ENCODE data around the gene PHF10.
A peak's percentile ranks its signal among the peaks of the same experiment; 100 is the strongest.
"Not testable (repeated sequence)": the region's sequence is repeated elsewhere in the genome, so short reads cannot be mapped to it uniquely, and the experiment has no call there.

Gene PHF10

DNA sequence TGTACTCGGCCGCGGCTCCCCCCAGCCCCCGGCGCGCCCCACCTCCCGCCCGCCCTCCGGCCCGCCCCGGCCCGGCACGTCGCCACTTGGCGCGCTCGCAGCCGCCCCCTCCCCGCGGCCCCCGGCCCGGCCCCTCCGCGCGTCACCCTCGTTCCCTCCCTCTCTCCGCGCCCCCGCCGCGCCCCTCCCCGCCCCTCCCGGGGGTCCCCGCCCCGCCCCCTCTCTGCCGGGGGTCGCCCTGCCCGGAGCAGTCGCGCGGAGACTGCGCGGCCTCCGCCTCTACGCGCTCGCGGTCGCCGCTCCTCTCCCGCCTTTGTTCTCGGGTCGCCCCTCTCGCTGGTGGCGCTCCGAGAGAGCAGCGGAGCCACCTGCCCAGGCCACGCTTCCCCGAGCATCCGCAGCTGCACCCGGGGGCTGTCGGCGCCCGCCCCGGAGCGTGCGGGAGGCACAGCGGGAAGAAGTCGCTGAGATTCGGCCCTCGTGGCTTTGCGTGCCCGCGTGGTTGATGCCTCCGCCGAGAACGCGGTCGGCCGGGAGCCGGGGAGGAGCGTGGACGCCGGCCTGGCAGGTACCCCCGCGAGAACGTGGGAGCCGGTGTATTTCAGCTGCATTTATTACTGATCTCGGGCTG lies at the start of gene PHF10:
Gene PHF10 (minus strand): TSS at position 7 of the 631 bp plus-strand sequence. CDS start 569 bp downstream, outside the sequence.
- Histone ChIP-seq H3K4me2 (peak within 1 kb of the TSS; percentile 100), H3K9ac (peak within 1 kb of the TSS; percentile 72), H3K79me2 (ENCODE audit: insufficient read depth, low read depth) (peaks cover 37% of the 10 kb centered on the region), H3K4me1 (ENCODE audit: low read depth, poor library complexity, severe bottlenecking) (peaks cover 27% of the 10 kb centered on the region), H3K36me3 (ENCODE audit: insufficient read depth) (no peaks in the 10 kb centered on the region), H4K20me1 (ENCODE audit: insufficient read depth) (peaks cover 7% of the 10 kb centered on the region; the same call in 1 of the 2 replicates), H2AFZ (ENCODE audit: low read depth) (peak within 1 kb of the TSS; percentile 81), H3K27me3 (ENCODE audit: insufficient read depth, low read depth) (no peaks in the 10 kb centered on the region), H3K4me3 (IDR thresholded peaks at IDR 0.05; ENCODE audit: insufficient read depth, low read depth, low read length) (no peak within 1 kb of the TSS), H3K27ac (peak within 1 kb of the TSS; percentile 81)
- TF ChIP-seq, protein P1, sequence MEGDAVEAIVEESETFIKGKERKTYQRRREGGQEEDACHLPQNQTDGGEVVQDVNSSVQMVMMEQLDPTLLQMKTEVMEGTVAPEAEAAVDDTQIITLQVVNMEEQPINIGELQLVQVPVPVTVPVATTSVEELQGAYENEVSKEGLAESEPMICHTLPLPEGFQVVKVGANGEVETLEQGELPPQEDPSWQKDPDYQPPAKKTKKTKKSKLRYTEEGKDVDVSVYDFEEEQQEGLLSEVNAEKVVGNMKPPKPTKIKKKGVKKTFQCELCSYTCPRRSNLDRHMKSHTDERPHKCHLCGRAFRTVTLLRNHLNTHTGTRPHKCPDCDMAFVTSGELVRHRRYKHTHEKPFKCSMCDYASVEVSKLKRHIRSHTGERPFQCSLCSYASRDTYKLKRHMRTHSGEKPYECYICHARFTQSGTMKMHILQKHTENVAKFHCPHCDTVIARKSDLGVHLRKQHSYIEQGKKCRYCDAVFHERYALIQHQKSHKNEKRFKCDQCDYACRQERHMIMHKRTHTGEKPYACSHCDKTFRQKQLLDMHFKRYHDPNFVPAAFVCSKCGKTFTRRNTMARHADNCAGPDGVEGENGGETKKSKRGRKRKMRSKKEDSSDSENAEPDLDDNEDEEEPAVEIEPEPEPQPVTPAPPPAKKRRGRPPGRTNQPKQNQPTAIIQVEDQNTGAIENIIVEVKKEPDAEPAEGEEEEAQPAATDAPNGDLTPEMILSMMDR (conservative IDR thresholded peaks at IDR 0.05; ENCODE audit: low read depth, low read length) = no peak

DNA sequence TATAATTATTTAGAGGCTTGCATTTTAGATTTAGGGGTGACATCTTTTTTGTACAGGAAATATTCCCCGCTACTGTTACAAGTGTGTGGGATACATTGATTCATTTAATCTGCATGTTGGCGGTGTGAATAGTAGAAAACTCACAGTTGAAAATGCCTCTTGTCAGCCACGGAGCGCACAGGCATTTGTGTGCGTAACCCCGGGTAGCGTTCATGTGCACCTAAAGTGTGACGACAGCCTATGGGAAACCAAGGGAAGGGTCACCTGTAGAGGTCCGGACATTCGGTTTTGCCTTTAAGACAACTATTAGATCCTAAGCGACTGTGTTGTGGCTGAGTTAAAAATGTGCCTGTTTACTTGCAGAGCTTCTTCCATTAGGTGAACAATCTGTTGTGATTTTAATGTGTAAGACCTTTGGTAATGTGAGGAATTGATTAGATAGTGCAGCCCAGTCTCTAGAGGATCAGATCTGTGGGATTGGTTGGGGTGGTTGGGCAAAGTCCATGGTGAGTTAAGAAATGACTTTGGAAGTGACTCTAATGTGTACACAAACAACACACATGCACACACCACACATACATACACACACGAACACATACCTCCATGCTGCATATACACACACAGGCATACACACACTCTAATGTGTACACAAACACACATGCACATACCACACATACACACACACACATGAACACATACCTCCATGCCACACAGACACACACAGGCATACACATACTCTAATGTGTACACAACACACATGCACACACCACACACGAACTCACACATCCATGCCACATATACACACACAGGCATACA lies 42.8 kb upstream of the PHF10 start:
- H3K79me2 ChIP-seq (ENCODE audit: insufficient read depth, low read depth) = no peaks in the 10 kb centered on the region
- no peak overlapping the region for H3K4me3 ChIP-seq (IDR thresholded peaks at IDR 0.05; ENCODE audit: insufficient read depth, low read depth, low read length)
- H4K20me1 ChIP-seq (ENCODE audit: insufficient read depth) = no peaks in the 10 kb centered on the region
- TF ChIP-seq, protein P1 (conservative IDR thresholded peaks at IDR 0.05; ENCODE audit: low read depth, low read length) = no peak
- H2AFZ ChIP-seq (ENCODE audit: low read depth) = no peak overlapping the region
- H3K27ac ChIP-seq = no peak overlapping the region
- no peak overlapping the region for H3K9ac ChIP-seq
- H3K27me3 ChIP-seq (ENCODE audit: insufficient read depth, low read depth) = no peaks in the 10 kb centered on the region
- H3K4me1 ChIP-seq (ENCODE audit: low read depth, poor library complexity, severe bottlenecking) = peaks cover 21% of the 10 kb centered on the region
- H3K4me2 ChIP-seq = no peak overlapping the region
- no peaks in the 10 kb centered on the region for H3K36me3 ChIP-seq (ENCODE audit: insufficient read depth)

DNA sequence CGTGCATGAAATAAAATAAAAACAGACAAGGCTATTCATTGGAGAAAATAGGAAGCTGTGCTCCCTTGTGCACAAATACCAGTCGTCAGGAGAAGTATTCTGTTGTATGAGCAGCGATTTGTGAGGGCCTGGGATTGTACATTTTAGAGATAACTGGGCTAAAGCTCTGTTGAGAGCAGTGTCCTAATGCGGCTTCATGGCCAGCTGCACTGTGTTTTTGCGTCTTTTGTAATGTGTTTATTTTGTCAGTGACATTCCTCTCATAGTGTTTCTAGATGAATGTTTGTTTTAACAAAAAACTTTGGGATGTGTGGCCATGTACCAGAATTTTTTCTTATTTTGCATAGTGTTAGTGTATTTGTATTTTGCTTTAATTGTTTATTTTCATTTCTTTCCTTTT lies 41.9 kb upstream of the PHF10 start:
- Histone ChIP-seq H3K4me3 (IDR thresholded peaks at IDR 0.05; ENCODE audit: insufficient read depth, low read depth, low read length) (no peak overlapping the region), H2AFZ (ENCODE audit: low read depth) (no peak overlapping the region), H3K79me2 (ENCODE audit: insufficient read depth, low read depth) (no peaks in the 10 kb centered on the region), H3K27ac (no peak overlapping the region), H3K27me3 (ENCODE audit: insufficient read depth, low read depth) (no peaks in the 10 kb centered on the region), H3K36me3 (ENCODE audit: insufficient read depth) (no peaks in the 10 kb centered on the region), H3K4me1 (ENCODE audit: low read depth, poor library complexity, severe bottlenecking) (peaks cover 21% of the 10 kb centered on the region), H3K4me2 (no peak overlapping the region), H4K20me1 (ENCODE audit: insufficient read depth) (no peaks in the 10 kb centered on the region), H3K9ac (no peak overlapping the region)
- TF ChIP-seq, protein P1 (conservative IDR thresholded peaks at IDR 0.05; ENCODE audit: low read depth, low read length) = no peak

DNA sequence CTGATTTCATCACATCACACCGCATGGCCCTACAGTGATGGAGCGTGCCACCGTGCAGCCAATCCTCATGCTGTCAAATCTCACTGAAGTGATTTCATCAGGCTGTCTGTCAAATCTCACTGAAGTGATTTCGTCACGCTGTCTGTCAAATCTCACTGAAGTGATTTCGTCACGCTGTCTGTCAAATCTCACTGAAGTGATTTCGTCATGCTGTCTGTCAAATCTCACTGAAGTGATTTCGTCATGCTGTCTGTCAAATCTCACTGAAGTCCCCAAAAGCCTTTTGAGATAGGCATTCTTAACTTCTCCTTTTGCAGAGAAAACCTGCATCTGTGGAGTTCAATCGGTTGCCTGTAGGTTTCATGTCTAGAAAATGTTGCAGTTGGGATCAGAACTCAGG lies 41.5 kb upstream of the PHF10 start:
- not testable (repeated sequence) for H3K27ac ChIP-seq; H4K20me1 ChIP-seq (ENCODE audit: insufficient read depth); H3K9ac ChIP-seq; H2AFZ ChIP-seq (ENCODE audit: low read depth); H3K79me2 ChIP-seq (ENCODE audit: insufficient read depth, low read depth); H3K4me3 ChIP-seq (IDR thresholded peaks at IDR 0.05; ENCODE audit: insufficient read depth, low read depth, low read length); H3K4me2 ChIP-seq; H3K27me3 ChIP-seq (ENCODE audit: insufficient read depth, low read depth); H3K36me3 ChIP-seq (ENCODE audit: insufficient read depth)
- H3K4me1 ChIP-seq (ENCODE audit: low read depth, poor library complexity, severe bottlenecking) = peaks cover 21% of the 10 kb centered on the region

DNA sequence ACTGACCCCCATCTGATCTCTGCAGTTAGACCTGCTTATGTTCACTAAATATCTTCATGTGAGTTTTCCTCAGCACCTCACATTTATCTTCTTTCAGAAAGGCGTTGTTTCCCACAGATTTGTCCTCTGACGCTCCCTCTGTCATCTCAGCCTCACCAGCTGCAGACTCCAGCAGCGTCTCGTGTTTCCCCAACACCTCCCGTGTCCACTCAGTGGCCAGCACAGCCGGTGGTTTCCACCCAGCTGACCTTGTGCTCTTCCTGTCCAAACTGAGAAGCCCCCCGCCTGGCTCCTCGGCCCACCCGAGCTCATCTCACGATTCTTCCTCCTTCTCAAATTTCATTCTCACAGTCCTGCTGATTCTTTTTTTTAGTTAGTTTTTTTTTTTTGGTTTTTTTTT lies 39.6 kb upstream of the PHF10 start:
- H3K79me2 ChIP-seq (ENCODE audit: insufficient read depth, low read depth) = no peaks in the 10 kb centered on the region
- no peak overlapping the region for H3K27ac ChIP-seq
- H4K20me1 ChIP-seq (ENCODE audit: insufficient read depth) = no peaks in the 10 kb centered on the region
- H3K9ac ChIP-seq = no peak overlapping the region
- H3K4me3 ChIP-seq (IDR thresholded peaks at IDR 0.05; ENCODE audit: insufficient read depth, low read depth, low read length) = no peak overlapping the region
- no peaks in the 10 kb centered on the region for H3K27me3 ChIP-seq (ENCODE audit: insufficient read depth, low read depth)
- TF ChIP-seq, protein P1 (conservative IDR thresholded peaks at IDR 0.05; ENCODE audit: low read depth, low read length) = no peak
- H3K36me3 ChIP-seq (ENCODE audit: insufficient read depth) = no peaks in the 10 kb centered on the region
- no peak overlapping the region for H2AFZ ChIP-seq (ENCODE audit: low read depth)
- peaks cover 16% of the 10 kb centered on the region for H3K4me1 ChIP-seq (ENCODE audit: low read depth, poor library complexity, severe bottlenecking)
- H3K4me2 ChIP-seq = no peak overlapping the region
